Prostate gland (tissue), 2 donors: ENCODE results near the gene NPY2R. TPM values are rescaled to one million over a fixed set of nuclear protein-coding genes. Genes with fewer than 3 reads are reported as not detected.

Experiments
- DNase-seq: peaks from one replicate; pipeline ENCODE4 v3.0.0-alpha.2; 2019; ENCODE audit warnings: low spot score
- H3K27ac ChIP-seq, 2 donors: fragments of 200-600 bp; sonication (generic); 2 replicates each; pipeline ENCODE4 v1.5.1; 2017 to 2019
- H3K27me3 ChIP-seq: fragments of 200-600 bp; sonication (generic); replicated peaks from 2 replicates; pipeline ENCODE4 v1.5.1; 2019; ENCODE audit not compliant: insufficient read depth
- H3K36me3 ChIP-seq, 2 donors: fragments of 200-600 bp; sonication (generic); 1 replicate in 1 of 2; 2 replicates in 1 of 2; pipeline versions ENCODE4 v1.5.1 to v1.8.1; 2017 to 2019
- H3K4me1 ChIP-seq: fragments of 200-600 bp; sonication (generic); replicated peaks from 2 replicates; pipeline ENCODE4 v1.5.1; 2019
- H3K4me3 ChIP-seq, 2 donors: fragments of 200-600 bp; sonication (generic); 2 replicates each; pipeline ENCODE4 v1.5.1; 2017 to 2019
- H3K9me3 ChIP-seq: fragments of 200-600 bp; sonication (generic); 2 replicates; pipeline ENCODE4 v1.5.1; 2017
- CTCF ChIP-seq, 4 experiments: fragments of 200-600 bp in 2 of 4; fragments of 450-650 bp in 2 of 4; sonication (generic) in 2 of 4; IDR thresholded peaks; 1 replicate in 3 of 4; 2 replicates in 1 of 4; pipeline ENCODE4 v1.5.1; 2016 to 2019; ENCODE audit warnings: antibody characterized with exemption in 4 of 4, mild to moderate bottlenecking in 2 of 4, moderate library complexity in 2 of 4
- POLR2A ChIP-seq: fragments of 450-650 bp; IDR thresholded peaks from one replicate; pipeline ENCODE4 v1.6.1; 2016; ENCODE audit warnings: antibody characterized with exemption, mild to moderate bottlenecking
- POLR2AphosphoS5 ChIP-seq: sonication (generic); formaldehyde crosslinking; IDR thresholded peaks from one replicate; pipeline ENCODE4 v1.6.1; 2017; ENCODE audit warnings: antibody characterized with exemption
- WGBS: methylation state at CpG from one replicate; pipeline ENCODE4 v1.1.5; 2018; 5-methylcytosine and 5-hydroxymethylcytosine counted together
- intact Hi-C: fragments of 100-400 bp; cut with DNase I; formaldehyde crosslinking; loops from one replicate; pipeline ENCODE4 v1.14.2; 2022
- total RNA-seq, 2 donors: library from RNA; depleted of rRNA; stranded (reverse); fragments of >200 nt; gene quantifications; one replicate each; pipeline ENCODE4 v1.1.0, GENCODE V29; 2016

NPY2R gene
- total RNA-seq, result 1 to 10 TPM in 1 of 2 donors, not detected in 1; 2.6 TPM

GRCh38 chr4:155208258-155209054 is at the start of gene NPY2R:
Gene NPY2R, plus strand, starts transcription at chr4:155208636. Its CDS starts 5,304 bp downstream, at chr4:155213940.
- DNase-seq, result no peak
- Histone ChIP-seq H3K4me3 (peak within 1 kb of the TSS in 1 of 2 donors; percentile 22), H3K27ac (no peak within 1 kb of the TSS), H3K27me3 (peaks cover 6% of the 10 kb centered on the region), H3K36me3 (no peaks in the 10 kb centered on the region), H3K9me3 (no peaks in the 10 kb centered on the region), H3K4me1 (no peaks in the 10 kb centered on the region)
- TF ChIP-seq CTCF (IDR thresholded peaks at IDR 0.05) (no peak), POLR2AphosphoS5 (no peak), POLR2A (no peak)
- intact Hi-C loops, result no loop called here
- 3% methylated on average over 54 of the region's 55 CpGs for WGBS

- 87% methylated on average over 3 of the region's 3 CpGs for WGBS
- Histone ChIP-seq H3K4me1 (no peaks in the 10 kb centered on the region), H3K27ac (no peak overlapping the region), H3K36me3 (no peaks in the 10 kb centered on the region), H3K27me3 (no peaks in the 10 kb centered on the region), H3K9me3 (no peaks in the 10 kb centered on the region), H3K4me3 (no peak overlapping the region)
- no peak for DNase-seq
- TF ChIP-seq POLR2A (no peak), POLR2AphosphoS5 (no peak), CTCF (IDR thresholded peaks at IDR 0.05) (no peak)
- intact Hi-C loops, result no loop called here
Measured at GRCh38 chr4:155161357-155161756, 47.1 kb upstream of the NPY2R start.

- Histone ChIP-seq H3K4me3 (no peak overlapping the region), H3K4me1 (no peaks in the 10 kb centered on the region), H3K27ac (no peak overlapping the region), H3K36me3 (no peaks in the 10 kb centered on the region), H3K9me3 (no peaks in the 10 kb centered on the region), H3K27me3 (no peaks in the 10 kb centered on the region)
- intact Hi-C loops, result no loop called here
- DNase-seq, result no peak
- WGBS, result 71% methylated on average over 2 of the region's 2 CpGs
- TF ChIP-seq POLR2A, result no peak
Measured at GRCh38 chr4:155164718-155165117, 43.7 kb upstream of the NPY2R start.

- WGBS, result 69% methylated on average over 4 of the region's 4 CpGs
- Histone ChIP-seq H3K27ac (no peak overlapping the region), H3K36me3 (no peaks in the 10 kb centered on the region), H3K4me1 (no peaks in the 10 kb centered on the region), H3K9me3 (no peaks in the 10 kb centered on the region), H3K4me3 (no peak overlapping the region), H3K27me3 (no peaks in the 10 kb centered on the region)
- intact Hi-C loops, result no loop called here
- no peak for DNase-seq
- TF ChIP-seq POLR2A (no peak), POLR2AphosphoS5 (no peak), CTCF (IDR thresholded peaks at IDR 0.05) (peak in 1 of 4 experiments; percentile 20)
Measured at GRCh38 chr4:155170569-155170968, 37.9 kb upstream of the NPY2R start.

GRCh38 chr4:155173371-155173770 is 35.1 kb upstream of the NPY2R start:
- no peak for DNase-seq
- no peak overlapping the region for H3K27ac ChIP-seq
- H3K36me3 ChIP-seq, result no peaks in the 10 kb centered on the region
- WGBS, result 73% methylated on average over 4 of the region's 4 CpGs
- no peak overlapping the region for H3K4me3 ChIP-seq
- no peaks in the 10 kb centered on the region for H3K4me1 ChIP-seq
- H3K9me3 ChIP-seq, result no peaks in the 10 kb centered on the region
- no peaks in the 10 kb centered on the region for H3K27me3 ChIP-seq
- intact Hi-C loops, result no loop called here
- TF ChIP-seq POLR2A, result no peak
- no peak for TF ChIP-seq CTCF (IDR thresholded peaks at IDR 0.05)
